Right lung (tissue), 5 donors: ENCODE data around the gene SPATA2L. TPM values are rescaled to one million over a fixed set of nuclear protein-coding genes. Genes with fewer than 3 reads are reported as not detected.
A peak's percentile ranks its signal among the peaks of the same experiment; 100 is the strongest.
"Not testable (repeated sequence)": the region's sequence is repeated elsewhere in the genome, so short reads cannot be mapped to it uniquely, and the experiment has no call there.

Source experiments
- DNase-seq, 2 donors: peaks; one replicate each; pipeline ENCODE4 v3.0.0-alpha.2; 2013
- polyA plus RNA-seq, 5 donors: library from polyadenylated mRNA; unstranded; fragments of 120-200 nt; gene quantifications; one replicate each; pipeline versions ENCODE4 v1.2.1 to v1.2.3, GENCODE V29; 2013; ENCODE audit warnings: inconsistent platforms in 1 of 5, low replicate concordance in 1 of 5; ENCODE audit not compliant: insufficient read length in 5 of 5, insufficient read depth in 1 of 5

The SPATA2L gene
- polyA plus RNA-seq, 5 donors = 1.9 to 7.1 (median 3.4) TPM

- no peak for DNase-seq
Observed at GRCh38 chr16:89691231-89691985, 10.1 kb downstream of the SPATA2L start.

- DNase-seq = no peak
Observed at GRCh38 chr16:89690392-89690901, 11.1 kb downstream of the SPATA2L start.

- not testable (repeated sequence) for DNase-seq
Observed at GRCh38 chr16:89689621-89690020, 11.9 kb downstream of the SPATA2L start.

GRCh38 chr16:89689142-89689541 lies 12.4 kb downstream of the SPATA2L start:
- DNase-seq = no peak

- no peak for DNase-seq
Observed at GRCh38 chr16:89688395-89688794, 13.1 kb downstream of the SPATA2L start.

GRCh38 chr16:89687092-89687940 lies 14.2 kb downstream of the SPATA2L start:
- DNase-seq = no peak

GRCh38 chr16:89686520-89687091 lies 14.9 kb downstream of the SPATA2L start, which contains the start of gene CDK10:
CDK10 (plus strand) TSS chr16:89686689; CDS start chr16:89686711, 22 bp downstream.
- DNase-seq = peak; percentile 94 to 96

- DNase-seq = no peak
Observed at GRCh38 chr16:89685916-89686315, 15.6 kb downstream of the SPATA2L start.

- no peak for DNase-seq
Observed at GRCh38 chr16:89678258-89678657, 23.2 kb downstream of the SPATA2L start.

GRCh38 chr16:89672177-89672941 lies 29.1 kb downstream of the SPATA2L start:
- DNase-seq = no peak

GRCh38 chr16:89671565-89671964 lies 29.9 kb downstream of the SPATA2L start:
- not testable (repeated sequence) for DNase-seq

- DNase-seq = no peak
Observed at GRCh38 chr16:89670496-89671431, 30.7 kb downstream of the SPATA2L start.

GRCh38 chr16:89669755-89670154 lies 31.8 kb downstream of the SPATA2L start:
- no peak for DNase-seq

GRCh38 chr16:89668790-89669158 lies 32.7 kb downstream of the SPATA2L start:
- DNase-seq = no peak

GRCh38 chr16:89667633-89668032 lies 33.9 kb downstream of the SPATA2L start:
- no peak for DNase-seq

- DNase-seq = not testable (repeated sequence)
Observed at GRCh38 chr16:89667000-89667399, 34.5 kb downstream of the SPATA2L start.

- not testable (repeated sequence) for DNase-seq
Observed at GRCh38 chr16:89664238-89664637, 37.3 kb downstream of the SPATA2L start.

- DNase-seq = no peak
Observed at GRCh38 chr16:89661215-89661614, 40.3 kb downstream of the SPATA2L start.

- DNase-seq = no peak
Observed at GRCh38 chr16:89660146-89660545, 41.4 kb downstream of the SPATA2L start.

GRCh38 chr16:89658221-89658879 lies 43.2 kb downstream of the SPATA2L start:
- DNase-seq = no peak
